HT1080 (cell line): ENCODE measurements around the gene SEC14L5. TPM values are rescaled to one million over a fixed set of nuclear protein-coding genes. Genes with fewer than 3 reads are reported as not detected.

Source experiments
- DNase-seq: peaks from one replicate; pipeline ENCODE4 v3.0.0-alpha.2; 2015; ENCODE audit warnings: low read depth
- polyA plus RNA-seq, 2 experiments: library from polyadenylated mRNA; depleted of rRNA; stranded (reverse); fragments of >200 nt; gene quantifications; 2 replicates each; pipeline ENCODE4 v1.2.3, GENCODE V29; 2015
- total RNA-seq: library from RNA; depleted of rRNA; stranded (reverse); fragments of >200 nt; shearing (Covaris generic); gene quantifications from 2 replicates; pipeline ENCODE4 v1.2.3, GENCODE V29; 2014; rRNA removed

The SEC14L5 gene
- total RNA-seq: 0.03 TPM in 1 of 2 replicates, not detected in the other
- polyA plus RNA-seq (2015; cell fraction: cytosol; rRNA removed): 0.01 TPM in 1 of 2 replicates, not detected in the other
- 0.11 TPM in 1 of 2 replicates, not detected in the other for polyA plus RNA-seq (2015; cell fraction: nucleus; rRNA removed)

DNA sequence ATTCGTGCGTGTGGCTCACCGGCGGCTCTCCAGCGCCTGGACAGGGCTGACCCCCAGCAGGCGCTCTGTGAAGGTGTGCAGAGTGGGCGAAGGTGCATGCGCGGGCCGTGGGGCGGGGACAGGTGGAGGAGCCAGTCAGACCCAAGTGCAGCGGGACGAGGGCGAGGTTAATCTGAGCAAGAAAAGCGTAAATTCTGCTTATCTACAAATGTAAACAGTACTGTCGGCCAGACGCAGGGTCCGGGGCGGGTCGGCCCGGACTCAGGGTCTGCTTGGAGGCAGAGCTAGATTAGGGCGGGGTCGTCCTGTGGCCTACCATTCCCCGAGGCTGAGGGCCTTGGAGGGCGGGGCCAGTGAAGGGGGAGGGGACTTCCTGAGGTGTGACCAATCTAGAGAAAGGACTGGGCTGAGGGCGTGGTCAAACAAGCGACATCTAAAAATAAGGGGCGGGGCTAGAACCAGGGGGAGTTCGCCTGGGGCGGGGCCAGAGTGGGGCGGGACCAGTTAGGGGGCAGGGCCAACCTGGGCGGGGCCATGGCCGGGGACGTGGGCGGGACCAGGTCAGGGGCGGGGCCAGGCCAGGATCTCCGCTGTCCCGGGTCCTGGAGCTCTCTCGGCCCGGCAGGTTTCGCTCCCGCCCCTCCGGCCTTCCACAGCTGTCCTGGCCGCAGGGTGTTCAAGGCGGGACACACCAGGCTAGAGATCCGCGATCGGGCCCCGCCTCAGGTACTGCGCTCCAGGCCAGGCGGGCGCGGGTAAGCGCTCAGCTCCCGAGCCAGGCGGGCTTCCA lies at the start of gene SEC14L5:
TSS of gene SEC14L5 (plus strand) at position 611 of the 790 bp plus-strand sequence. CDS start 994 bp downstream, outside the sequence.
- peak; percentile 86 for DNase-seq

DNA sequence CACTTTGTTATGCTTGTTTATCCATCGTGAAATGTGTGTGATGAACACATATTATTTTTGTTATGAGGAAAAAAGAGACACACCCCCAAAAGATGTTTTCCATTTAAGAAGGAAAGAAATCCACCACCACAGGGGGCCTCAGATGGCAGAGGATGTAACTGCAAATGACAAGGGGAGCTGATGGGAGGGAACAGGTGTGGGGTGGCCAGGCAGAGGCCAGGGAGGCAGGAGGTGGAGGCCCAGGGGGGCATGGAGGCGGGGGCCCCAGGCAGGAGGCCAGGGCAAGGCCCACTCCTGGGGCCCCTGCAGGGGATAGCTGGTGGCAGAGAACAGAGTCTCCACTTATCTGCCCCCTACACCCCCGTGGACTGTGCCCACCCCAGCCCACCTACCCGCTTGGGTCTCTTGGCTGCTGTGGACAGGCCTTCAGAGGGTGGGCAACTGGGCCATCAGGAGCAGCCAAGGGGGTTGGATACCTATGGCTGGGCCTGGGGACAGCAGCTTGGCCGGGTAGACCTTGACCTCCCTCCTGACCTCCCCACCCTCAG lies 49.2 kb upstream of the SEC14L5 start:
- DNase-seq: no peak

DNA sequence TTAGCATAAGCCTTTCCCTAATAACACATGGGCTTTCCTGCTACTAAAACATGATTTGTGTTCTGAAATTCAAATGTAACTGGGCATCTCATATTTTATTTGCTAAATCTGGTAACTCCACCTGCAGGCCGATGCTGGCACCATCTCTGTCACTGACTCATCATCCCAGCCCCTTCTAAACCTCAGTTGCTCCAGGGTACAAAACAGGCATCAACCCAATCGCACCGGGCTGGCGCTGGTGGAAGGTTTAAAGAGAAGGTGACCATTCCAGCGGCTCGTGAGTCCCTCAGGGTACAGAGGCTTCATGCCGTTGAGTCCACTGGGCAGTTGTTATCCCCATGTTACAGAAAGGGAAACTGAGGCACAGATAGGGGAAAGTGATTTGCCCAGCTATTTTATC lies 48.3 kb upstream of the SEC14L5 start:
- no peak for DNase-seq

DNA sequence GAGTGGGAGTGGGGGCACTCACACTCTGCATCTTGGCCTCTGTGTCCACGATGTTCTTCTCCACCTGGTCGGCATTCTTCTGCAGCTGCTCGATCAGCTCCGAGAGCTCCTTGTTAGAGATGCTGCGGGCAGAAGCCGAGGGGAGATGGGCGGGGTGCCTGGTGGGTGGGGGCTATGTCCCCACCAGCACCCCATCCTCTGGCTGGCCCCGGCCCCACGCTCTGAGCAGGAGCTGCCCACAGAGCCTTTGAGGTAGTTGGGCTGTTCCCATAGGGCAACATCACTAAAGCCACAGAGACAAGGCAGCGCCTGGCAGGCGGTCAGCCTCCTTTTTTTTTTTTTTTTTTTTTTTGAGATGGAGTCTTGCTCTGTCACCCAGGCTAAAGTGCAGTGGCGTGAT lies 47.3 kb upstream of the SEC14L5 start:
- no peak for DNase-seq

DNA sequence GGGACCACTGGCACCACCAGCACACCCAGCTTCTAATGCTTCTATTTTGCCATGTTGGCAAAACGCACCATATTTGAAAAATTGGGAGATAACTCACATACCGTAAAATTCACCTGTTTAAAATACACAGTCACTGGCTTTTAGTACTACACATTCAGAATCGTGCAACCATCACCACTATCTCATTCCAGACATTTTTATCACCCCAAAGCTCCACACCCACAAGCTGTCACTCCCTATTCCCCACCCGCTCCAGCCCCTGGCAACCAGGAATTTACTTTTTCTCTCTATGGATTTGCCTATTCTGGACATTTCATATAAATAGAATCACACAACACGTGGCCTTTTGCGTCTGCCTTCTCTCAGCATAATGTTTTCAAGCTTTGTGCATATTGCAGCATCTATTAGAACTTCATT lies 46.2 kb upstream of the SEC14L5 start:
- no peak for DNase-seq

DNA sequence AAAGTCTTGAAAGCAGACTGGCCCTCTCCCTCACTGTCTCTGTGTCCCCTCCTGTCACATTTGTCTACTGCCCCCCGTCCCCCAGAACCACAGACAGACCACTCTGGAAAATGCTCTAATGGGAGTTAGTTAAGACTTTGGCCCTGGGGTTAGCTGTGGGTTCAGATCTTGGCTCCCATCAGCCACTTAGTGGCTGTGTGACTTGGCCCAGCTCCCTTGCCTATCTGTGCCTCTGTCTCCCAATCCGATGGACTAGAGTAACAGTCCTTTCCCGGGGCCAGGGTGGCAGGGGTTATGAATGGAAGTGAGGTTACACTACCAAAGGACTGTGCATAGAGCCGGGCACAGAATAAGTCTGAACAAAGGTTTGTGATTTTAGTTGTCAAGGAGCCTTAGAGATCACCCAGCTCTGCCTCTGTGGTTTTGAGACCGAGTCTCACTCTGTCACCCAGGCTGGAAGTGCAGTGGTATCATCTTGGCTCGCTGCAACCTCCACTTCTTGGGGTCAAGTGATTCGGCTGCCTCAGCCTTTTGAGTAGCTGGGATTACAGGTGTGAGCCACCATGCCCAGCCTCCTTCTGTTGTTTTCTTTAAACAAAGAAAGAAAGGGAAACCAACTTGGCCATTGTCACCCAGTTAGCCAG lies 44.9 kb upstream of the SEC14L5 start:
- no peak for DNase-seq

DNA sequence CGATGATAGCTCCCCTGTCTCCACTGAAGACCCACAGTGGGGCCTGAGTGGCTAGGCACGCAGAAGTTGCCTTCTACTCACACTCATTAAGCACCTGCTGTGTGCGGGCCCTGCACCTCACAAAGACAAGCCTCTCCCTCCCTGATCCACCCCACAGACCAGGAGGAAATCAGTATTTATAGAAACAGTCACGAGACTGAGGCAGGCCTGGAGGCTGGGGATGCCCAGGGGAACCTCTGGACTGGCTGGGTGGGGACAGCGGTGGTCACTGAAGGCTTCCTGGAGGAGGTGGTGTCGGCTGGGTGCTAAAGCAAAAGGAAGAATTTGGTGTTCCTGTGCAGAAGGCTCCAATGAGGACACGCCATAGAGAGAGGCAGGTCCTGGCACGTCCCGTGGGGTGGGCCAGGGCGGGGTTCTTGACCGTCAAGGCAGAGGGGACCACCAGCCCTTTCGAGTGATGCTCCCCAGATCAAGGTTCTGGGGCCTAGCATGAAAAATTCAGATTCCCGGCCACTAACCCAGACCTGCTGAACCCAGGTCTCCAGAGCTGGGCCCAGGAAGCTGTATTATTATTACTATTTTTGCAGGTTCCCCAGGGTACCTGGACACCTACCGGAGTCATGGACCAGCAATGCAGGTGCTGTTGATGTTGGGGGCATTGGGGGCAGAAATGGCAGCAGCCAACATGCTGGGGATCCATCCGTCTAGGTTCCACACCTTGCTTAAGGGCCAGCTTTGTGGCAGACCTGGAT lies 44.2 kb upstream of the SEC14L5 start:
- DNase-seq: no peak

DNA sequence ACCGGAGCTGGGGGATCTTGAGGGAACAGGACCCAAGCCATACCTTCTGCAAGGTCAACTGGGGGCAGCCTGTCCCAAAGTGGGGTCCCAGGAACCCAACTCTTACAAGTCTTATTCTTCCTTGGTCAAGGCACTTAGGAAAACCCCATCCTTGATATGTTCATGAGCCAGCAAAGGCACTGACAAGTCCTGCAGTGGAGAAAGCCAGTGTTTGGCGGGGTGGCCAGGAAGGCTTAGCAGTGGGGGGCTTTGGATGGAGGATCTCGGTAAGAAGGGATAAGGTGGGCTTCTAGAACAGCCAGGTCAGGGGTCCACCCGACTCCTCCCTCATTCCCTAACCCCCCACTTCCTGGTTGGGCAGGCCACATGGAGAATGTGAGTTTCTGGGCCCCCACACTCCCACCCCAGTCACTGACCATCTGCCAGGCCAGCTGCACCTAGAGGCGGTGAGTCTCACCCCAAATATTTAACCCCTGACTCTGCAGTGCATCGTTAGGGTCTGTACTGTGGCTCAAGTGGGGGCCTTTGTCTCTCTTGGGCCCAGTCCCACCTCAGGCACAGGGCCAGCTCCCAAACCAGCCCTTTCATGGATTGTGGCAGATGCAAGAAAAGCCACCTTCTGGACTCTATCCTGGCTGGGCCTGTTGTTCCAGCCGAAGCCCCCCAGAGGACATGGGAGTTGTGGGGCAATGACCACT lies 43.5 kb upstream of the SEC14L5 start:
- DNase-seq: no peak

DNA sequence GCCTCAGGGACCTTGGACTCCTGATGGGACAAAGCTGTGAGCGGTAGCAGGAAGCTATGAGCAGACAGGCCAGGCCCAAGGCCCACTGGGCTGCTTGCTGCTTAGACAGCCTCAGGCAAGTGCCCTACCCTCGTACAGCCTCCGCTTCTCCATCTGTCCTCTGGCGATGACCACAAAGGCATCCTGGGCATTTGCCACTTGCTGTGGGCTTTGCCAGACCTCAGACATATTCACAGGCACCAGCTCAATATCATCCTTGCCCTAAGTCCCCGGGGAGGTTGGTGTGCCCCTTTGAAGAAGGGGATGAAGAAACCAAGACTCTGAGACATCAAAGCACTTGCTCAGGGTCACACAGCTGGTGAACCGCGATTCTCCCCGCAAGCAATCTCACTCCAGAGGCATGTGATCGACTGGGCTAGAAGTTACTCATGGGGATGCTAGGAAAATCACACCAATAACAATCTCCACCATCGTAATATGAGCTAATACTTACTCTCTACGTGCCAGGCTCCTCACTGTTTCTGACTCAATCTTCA lies 42.8 kb upstream of the SEC14L5 start:
- DNase-seq: peak; percentile 95

DNA sequence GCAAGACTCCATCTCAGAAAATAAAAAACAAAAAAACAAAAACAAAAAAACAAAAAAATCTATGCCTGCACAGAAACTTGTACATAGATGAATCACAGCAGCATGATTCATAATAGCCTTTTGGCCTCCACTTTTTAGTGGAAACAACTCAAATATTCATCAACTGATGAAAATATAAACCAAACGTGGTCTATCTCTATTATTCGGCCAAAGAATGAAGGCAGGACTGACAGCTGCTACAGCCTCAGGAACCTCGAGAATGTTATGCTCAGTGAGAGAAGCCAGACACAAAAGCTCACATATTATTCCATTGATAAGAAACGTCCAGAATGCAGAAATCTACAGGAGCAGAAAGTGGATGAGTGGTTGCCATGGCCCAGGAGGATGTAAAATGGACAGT lies 41.0 kb upstream of the SEC14L5 start:
- DNase-seq: peak; percentile 34

DNA sequence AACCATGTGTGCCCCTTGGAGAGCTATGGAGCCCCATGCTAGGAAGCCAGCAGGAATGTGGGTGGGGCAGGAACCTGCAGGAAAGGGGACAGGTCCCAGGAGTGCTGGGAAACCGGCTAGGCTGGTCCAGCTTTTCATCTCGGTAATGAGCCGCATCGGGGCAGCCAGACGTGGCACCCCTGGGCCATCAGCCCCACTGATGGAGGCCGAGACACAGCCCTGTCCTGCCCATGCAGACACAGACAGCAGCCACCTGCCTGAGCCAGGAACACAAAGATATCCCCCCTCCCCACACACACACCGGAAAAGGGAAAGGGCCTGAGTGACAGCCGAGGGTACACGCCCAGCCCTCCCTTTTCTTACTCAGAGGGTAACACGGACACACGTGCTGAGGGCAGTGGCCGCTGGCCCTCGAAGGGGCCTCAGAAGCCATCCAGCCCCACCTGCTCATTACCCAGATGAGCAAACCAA lies 39.3 kb upstream of the SEC14L5 start:
- no peak for DNase-seq

DNA sequence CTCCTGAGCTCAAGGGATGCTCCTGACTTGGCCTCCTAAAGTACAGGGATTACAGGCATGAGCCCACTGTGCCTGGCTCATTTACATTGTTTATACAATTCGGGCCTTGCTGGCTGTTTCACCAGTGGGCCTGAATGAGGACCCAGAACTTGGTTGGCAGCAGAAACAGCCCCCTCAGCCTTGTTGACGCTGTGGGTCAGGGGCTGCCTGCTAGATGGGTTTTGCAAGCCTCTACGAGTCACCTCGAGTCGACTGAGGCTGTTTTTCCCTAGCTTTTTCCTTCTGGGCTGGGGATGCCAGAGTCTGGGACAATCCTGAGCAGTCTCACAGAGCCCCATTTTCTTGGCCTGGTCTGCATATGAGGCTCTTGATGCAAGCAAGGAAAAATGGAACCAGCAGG lies 37.3 kb upstream of the SEC14L5 start:
- DNase-seq: no peak

DNA sequence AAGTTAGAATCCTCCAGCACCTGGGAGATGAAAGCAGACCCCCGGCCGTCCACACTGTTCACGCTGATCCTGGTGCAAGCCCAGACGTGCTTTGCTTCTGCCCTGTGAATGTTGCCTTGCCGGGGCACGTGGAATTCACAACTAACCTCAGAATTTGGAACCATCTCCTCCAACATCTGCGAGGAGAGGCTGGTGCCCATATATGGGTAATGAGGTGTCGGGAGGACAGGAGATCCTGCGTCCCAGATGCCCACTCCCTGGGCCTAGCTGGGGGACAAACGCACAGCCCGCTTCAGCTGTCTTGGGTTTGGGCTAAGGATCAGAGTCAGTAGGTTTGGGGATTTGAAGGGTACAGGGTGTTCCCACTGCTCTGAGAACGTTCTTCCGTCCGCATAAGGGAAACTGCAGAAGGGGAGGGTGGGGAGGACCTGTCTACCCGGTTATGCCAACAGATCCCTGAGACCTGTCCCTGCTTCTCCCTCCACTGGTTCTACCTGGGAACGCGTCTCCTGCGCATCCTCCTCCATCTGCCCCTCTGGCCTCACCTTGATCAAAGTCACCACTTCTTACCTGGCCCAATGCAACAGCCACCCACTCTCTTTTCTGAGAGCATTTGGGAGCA lies 35.3 kb upstream of the SEC14L5 start:
- DNase-seq: no peak

DNA sequence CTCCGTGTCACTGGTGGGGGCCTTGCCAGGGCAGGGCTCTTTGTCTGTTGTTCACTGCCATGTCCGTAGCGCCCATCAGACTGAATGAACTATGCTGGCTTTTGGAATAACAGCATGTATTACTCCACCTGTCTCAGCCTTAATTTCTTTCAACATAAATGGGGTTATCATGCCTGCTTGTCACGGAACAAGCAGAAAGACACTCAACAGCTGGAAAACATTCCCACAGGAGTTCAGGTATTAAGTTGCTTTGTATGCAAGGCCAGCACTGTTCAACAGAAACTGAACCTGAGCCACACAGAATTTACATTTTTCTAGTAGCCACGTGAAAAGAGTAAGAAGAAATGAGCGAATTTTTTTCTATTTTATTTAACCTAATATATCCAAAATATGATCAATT lies 34.3 kb upstream of the SEC14L5 start:
- DNase-seq: no peak

DNA sequence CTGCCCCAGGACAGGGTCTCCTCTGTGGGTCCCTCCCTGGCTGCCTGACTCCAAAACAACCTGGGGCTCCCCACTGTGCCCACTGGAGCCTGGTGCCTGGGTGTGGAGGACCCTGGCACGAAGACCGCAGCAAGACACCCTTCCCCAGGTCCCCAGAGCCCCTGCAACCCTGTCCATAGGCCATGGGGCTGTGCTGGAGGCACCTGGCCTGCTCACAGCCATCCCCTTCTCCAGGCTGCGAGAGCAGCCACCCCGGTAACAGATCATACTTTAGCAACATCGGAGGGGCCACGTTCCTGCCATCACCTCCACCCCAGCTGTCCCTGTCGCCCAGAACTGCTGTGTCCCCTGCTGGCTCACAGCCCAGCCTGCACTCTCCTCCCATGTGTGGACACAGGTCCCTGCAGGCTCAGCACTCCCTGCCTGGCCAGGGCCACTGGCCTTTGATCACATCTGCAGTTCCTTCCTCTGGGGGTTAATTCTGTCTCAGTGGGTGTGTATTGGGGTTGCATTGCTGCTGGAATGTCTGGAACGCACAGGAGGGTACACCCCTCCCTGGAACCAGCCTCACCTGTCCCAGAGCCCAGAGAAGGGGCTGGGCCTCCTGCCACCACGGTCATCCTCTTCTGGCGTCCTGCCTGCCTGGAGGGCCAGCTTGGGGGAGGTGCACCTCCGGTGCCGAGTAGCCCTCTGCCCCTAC lies 33.4 kb upstream of the SEC14L5 start:
- no peak for DNase-seq

DNA sequence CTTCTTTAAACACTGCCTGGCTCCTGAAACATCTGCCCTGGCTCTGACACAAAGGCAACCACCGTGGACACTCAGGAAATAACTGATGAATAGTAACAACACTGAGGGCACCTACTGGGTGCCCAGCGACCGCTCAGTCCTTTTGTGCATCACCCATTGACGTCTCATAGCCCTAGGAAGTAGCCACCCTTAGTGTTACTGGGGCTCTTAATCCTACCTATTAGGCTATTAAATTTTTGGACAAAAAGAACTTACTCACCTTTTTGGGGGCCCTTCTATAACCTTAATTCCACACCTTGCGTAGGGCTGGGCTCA lies 32.9 kb upstream of the SEC14L5 start:
- no peak for DNase-seq

DNA sequence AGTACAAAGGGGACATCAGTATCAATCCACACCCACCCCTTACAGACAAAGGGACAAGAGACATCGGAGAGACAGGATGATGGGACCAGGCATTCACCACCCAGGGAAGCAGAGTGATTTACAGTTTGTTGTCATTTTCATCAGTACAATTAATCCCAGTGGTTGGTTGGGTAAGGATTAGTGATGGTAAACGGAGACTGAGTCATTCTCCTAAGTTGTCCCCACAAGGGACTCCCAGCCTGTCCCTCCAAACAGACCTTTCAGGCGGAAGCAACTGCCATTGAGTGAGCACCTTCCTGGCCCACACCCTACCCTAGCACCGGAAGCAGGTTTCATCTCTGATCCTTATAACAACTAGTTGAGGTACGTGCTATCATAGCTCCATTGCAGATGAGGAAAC lies 32.3 kb upstream of the SEC14L5 start:
- no peak for DNase-seq

DNA sequence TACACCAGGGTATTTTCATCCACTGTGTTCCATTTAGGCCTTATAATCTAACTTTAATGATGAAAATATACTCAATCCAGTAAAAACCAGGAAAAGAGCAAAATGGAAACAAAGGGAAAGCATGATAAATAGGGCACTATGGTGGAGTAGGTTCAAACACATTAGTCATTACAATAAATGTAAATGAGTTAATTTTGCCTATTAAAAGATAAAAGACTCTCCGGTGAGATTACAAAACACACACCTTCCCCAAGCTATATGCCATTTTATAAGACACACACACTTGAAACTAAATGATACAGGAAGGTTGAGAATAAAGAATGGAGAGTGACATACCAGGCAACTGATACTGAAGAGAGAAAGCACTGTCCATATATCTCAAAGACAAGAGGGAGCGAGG lies 31.2 kb upstream of the SEC14L5 start:
- DNase-seq: no peak

DNA sequence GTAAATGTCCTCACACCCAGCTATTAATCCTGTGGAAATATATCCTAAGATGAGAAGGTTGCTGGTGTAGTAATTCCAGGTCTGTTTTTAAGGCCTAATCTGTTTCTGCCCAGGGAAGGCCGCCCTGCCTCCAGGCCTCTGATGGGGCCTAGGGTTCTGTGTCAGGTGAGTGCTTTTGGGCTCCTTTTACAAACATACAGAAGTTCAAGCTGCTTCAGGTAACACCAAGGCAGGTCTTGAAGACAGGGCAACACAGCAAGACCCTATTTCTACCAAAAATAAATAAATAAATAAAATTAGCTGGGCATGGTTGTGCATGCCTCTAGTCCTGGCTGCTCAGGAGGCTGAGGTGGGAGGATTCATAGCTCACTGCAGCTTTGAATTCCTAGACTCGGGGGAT lies 30.5 kb upstream of the SEC14L5 start:
- DNase-seq: no peak

DNA sequence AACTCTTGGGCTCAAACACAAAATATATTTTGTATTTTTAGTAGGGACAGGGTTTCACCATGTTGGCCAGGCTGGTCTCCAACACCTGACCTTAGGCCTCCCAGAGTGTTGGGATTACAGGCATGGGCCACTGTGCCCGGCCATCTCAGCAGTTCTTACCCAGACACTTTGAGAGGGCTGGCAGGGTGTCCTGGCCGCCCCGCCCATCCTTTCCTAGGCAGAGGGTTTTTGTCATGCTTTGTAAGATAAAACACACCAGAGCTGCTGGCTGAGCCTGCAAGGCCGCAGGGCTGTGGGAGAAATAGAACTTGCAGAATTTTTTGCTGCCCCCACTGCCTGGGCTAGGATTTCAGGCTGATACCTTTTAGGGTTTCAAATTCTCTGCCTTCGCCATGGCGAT lies 29.9 kb upstream of the SEC14L5 start:
- DNase-seq: no peak
